Ramos (cell line): Measurements from ENCODE around the gene MED28.
"Not testable (repeated sequence)": the region's sequence is repeated elsewhere in the genome, so short reads cannot be mapped to it uniquely, and the experiment has no call there.

Experiments
- in situ Hi-C: fragments of 300-500 bp; cut with MboI; formaldehyde crosslinking; loops from one replicate; pipeline ENCODE4 v1.14.3; 2022; ENCODE audit warnings: low sequenced_read_pairs; ENCODE audit not compliant: unreplicated experiment

Gene MED28

DNA sequence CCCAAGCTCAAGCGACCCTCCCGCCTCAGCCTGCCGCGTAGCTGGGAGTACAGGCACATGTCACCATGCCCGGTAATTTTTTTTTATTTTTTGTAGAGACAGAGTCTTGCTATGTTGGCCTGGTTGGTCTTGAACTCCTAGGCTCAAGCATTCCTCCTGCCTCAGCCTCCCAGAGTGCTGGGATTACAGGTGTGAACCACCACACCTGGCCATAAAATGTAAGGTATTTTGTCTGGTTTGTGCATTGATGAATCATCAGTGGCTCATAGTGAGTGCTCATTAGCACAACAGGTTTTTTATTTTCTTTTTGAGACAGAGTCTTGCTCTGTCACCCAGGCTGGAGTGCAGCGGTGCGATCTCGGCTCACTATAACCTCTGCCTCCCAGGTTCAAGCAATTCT is 44.8 kb downstream of the MED28 start:
- in situ Hi-C loops = not testable (repeated sequence)

DNA sequence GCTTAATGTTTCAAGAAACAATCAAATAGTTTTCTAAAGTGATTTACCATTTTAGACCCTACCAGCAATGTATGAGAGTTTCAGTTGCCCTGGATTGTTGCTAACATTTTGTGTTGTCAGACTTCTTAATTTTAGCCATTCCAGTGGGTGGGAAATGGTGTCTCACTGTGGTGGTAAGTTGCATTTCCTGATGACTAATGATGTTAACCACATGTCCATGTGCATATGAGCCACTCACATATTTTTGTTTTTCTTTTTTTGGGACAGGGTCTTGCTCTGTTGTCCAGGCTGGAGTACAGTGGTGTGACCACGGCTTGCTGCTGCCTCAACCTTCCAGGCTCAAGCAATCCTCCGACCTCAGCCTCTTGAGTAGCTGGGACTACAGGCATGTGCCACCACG is 48.3 kb downstream of the MED28 start:
- in situ Hi-C loops = no loop called here

DNA sequence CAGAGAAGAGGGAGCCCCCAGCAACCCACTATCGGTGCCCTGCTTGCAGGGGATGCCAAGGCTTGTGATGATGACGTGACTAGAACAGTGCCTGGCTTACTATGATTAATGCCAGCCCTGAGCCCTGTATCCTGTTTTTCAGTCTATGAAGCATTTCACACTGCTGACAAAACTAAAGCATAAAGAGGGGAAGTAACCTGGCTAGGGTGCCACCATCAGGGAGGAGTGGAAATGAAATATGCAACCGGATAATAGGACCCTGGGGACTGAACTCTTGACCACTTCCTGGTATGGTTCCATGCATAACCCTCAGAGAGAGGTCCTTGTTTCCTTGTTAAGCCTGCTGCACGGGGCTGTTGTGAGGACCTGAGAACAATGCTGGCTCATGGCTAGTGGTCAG is 50.3 kb downstream of the MED28 start:
- in situ Hi-C loops = no loop called here

DNA sequence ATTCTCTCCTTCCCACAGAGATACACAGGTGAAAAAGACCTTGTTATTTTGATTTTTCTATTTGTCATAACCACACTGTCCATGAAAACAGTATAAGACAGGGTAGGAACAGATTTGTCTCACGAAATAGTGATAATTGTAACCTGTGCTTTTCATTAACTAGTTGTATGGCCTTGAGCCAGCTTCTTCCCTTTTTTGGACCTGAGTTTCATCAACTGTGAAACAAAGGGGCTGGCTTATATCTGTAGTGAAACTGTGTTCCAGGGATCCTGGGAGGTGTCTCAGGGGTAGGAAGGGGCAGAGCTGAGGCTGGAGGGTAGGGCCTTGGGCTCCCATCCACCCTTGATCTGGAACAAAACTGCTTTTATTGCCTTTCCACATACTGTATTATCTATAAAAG is 50.9 kb downstream of the MED28 start:
- in situ Hi-C loops = no loop called here

DNA sequence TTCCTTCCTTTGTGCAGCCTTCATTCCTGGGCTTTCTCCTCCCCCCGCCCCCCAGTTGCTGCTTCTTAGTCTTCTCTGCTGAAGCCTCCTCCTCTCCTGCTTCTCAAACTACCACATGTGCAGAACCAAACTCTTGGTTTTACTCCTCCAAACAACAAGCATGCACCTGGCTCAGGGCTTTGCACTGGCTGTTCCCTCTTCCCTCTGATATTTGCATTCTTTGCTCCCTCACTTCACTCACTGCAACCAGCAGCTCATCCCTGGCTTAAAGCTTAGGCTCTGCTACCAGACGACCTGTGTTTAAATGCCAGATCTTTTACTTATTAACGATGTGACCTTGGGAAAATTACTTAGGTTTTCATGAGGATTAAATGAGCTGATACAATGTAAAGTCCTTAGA is 51.4 kb downstream of the MED28 start:
- in situ Hi-C loops = no loop called here

DNA sequence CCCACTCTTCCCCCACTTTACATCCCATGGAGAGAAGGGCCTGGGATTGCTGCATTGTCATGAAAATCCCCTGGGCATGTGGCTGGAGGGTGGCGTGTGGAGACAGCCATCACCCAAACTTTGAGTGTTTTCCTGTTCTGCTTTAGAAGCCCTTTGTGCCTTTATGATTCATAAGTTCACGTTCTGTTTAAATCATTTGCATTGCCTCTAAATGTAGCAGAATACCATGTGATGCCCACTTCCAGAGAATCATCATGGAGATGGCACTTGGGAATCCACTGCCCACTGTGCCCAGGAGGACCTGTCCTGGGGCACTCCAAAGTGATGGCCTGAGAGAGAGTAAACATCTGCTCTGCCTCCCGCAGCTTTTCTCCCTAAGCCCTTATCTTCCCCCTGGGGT is 52.8 kb downstream of the MED28 start:
- in situ Hi-C loops = no loop called here

DNA sequence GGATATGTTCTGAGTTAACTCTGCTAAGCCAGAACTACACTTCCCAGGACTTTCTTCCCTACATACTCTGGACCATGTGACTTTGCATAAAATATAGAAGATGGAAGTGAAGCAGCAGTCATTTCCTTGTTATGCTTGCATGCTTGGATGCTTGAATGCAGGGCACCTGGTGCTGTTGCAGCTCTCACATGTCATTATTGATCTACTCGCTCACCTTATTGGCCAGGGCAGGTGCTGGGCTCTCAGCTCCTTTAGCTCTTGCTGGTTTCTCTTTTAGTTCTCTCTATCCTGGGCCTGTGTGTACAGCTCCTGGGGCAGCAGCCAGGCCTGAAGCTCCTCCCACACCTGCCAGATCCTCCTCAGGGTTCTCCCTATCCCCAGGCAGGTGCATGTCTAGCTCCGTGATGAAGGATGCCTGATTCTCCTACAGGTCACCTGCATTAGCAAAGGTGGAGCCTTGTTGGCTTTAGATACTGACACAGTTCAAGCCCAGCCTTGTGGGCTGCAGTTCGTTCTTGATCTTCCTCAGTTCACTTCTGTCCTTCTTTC is 53.3 kb downstream of the MED28 start:
- in situ Hi-C loops = no loop called here

DNA sequence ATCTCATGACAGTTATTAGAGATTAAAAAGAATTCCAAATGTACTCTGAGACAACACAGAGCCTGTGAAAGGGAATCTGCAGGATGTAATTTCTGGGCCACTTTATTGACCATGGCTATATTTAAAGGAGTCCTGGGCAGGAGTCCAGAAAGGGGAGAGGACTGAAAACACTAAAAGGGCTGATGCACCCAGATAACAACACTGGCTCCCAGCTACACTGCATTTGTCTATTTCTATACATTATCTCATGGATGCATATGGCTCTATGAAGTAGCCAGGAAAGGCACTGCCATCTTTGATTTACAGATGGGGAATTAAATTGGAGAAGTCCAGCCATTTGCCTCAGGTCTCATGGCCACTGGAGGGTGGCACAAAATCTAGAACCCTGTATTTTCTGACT is 56.0 kb downstream of the MED28 start:
- in situ Hi-C loops = no loop called here

DNA sequence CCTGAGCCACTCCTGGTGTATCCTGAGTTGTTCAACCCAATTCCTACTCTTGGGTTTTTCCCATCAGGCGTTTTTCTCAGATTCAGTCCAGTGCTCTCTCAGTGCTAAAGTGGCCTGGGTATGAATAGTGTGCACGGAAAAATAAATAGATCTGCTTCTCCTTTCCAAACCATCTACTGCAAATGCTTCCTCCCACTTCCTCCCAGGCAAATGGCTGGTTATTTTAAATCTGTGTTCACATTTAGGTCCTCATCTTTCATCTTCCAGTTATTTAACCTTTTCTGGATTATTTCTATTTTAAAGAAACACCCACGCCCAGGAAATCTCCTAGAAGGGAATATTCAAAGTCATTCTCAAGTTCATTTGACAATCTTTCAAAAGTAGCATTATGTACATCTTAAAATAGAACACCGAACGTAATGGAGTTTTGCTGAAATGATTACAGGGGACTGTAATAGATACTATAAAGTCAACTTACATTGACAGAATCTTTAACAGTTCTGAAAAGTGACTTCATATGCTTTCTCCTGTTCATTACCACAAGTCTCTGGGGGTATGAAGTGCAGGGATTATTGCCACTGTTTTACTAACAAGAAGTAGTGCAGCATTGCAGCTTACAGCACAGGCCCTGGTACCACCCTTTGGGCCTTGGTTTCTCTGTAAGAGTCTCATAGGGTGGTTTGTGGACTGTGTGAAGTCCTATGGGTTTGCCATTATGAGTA is 66.3 kb downstream of the MED28 start:
- in situ Hi-C loops = no loop called here

DNA sequence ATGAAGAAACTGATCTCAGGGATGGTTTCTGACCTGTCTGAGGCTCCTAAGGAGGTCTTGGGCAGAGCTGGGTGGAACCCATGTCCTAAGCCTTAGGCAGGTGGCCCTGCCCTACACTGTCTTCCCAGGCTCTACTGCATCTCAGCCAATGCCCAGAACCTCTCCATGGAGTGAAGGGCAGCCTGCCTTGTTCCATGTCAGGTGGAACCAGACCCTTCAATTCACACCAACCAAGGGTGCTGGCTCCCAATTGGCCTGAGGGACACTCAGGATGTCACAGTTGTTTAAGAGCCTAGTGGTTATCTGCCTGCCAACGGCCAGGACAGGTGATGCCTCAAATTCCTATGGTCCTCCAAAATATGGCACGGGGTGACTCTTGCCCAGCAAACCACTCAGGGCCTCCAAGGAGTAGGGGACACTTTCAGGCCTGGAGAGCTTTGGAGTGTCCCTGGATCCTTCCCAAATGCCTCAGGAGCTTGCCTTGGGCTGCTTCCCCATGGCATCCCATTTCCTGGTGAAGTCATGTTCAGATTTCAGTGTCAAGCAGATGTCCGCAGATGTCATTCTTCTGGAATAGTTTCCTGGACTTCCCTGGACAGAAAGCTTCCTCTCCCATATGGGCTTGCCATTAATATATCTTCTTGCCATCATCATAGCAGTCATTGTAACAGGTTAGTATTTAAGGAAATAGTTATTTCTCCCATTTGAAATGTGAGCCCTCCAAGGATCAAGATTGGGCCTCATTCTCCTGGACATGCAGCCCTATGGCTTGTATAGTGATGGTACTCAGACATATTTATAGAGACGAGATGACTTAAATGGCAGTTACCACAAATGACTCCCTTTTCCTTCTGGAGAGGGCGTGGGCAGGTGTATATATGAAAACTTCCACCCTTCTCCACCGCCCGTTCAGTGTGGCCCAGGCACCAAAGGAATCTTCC is 67.1 kb downstream of the MED28 start:
- in situ Hi-C loops = no loop called here

DNA sequence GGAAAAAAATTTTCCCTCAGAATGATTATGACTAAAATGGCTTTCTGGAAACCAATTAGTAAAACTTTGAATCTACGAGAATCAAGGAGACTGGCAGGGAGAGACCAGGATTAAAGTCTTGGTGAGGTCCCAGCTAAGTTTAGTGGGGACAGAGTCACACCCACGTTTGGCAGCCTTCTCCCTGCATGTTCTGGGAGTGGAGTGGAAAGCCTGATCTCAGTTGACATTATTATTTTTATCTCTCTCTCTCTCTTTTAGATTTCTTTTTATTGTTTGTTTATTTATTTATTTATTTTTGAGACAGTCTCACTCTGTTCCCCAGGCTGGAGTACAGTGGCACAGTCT is 67.8 kb downstream of the MED28 start:
- in situ Hi-C loops = no loop called here
